ENCODE measurements around the gene CAMTA2.

Gene CAMTA2

DNA sequence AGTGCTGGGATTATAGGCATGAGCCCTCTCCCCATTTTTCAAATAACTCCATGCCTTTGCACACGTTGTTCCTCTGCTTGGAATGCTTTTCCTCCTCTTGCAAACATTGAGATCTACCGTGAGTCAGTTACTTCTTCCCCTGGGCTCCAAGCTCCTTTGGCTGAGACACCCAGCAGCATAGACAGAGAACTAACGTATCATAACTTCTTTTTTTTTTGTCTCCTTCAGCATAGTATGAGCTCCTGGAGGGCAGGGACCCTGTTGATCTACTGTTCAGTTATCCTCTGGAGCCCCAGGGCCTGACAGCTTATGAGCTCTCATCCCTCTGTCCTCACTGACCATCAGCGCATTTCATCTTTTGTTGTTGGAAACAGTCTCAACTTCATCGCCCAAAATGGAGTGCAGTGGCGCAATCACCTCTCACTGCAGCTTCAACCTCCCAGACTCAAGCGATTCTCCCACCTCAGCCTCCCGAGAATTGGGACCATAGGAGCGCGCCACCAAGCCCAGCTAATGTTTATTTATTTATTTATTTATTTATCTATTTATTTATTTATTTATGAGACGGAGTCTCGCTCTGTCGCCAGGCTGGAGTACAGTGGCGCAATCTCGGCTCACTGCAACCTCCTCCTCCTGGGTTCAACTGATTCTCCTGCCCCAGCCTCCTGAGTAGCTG is 22.0 kb downstream of the CAMTA2 start:
- Histone ChIP-seq H3K9me2 (replicated peaks; ENCODE audit: insufficient read depth, low read length) (no peaks in the 10 kb centered on the region), H4K20me1 (ENCODE audit: low read depth, low read length) (no peaks in the 10 kb centered on the region), H3K79me2 (ENCODE audit: insufficient read depth, low read length) (peaks cover 8% of the 10 kb centered on the region; the same call in 1 of the 2 replicates), H3K27me3 (ENCODE audit: low read length) (no peaks in the 10 kb centered on the region), H2AFZ (ENCODE audit: low read depth, low read length, severe bottlenecking) (no peak overlapping the region), H3K4me2 (ENCODE audit: low read depth, low read length, poor library complexity, severe bottlenecking) (no peak overlapping the region), H3K27ac (ENCODE audit: low read depth, low read length) (no peak overlapping the region), H3K9ac (ENCODE audit: low read length) (no peak overlapping the region), H3K9me3 (ENCODE audit: insufficient read depth, low read length) (no peaks in the 10 kb centered on the region), H3F3A (ENCODE audit: insufficient read depth) (no peaks in the 10 kb centered on the region), H3K36me3 (ENCODE audit: low read length) (no peaks in the 10 kb centered on the region), H3K4me3 (ENCODE audit: insufficient read depth, low read length, poor library complexity, severe bottlenecking) (no peak overlapping the region)
- no peak for TF ChIP-seq EZH2phosphoT487 (conservative IDR thresholded peaks at IDR 0.05; ENCODE audit: low read length)
- TF ChIP-seq, protein P1, sequence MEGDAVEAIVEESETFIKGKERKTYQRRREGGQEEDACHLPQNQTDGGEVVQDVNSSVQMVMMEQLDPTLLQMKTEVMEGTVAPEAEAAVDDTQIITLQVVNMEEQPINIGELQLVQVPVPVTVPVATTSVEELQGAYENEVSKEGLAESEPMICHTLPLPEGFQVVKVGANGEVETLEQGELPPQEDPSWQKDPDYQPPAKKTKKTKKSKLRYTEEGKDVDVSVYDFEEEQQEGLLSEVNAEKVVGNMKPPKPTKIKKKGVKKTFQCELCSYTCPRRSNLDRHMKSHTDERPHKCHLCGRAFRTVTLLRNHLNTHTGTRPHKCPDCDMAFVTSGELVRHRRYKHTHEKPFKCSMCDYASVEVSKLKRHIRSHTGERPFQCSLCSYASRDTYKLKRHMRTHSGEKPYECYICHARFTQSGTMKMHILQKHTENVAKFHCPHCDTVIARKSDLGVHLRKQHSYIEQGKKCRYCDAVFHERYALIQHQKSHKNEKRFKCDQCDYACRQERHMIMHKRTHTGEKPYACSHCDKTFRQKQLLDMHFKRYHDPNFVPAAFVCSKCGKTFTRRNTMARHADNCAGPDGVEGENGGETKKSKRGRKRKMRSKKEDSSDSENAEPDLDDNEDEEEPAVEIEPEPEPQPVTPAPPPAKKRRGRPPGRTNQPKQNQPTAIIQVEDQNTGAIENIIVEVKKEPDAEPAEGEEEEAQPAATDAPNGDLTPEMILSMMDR (IDR thresholded peaks at IDR 0.05; ENCODE audit: insufficient read depth, low read length, poor library complexity, severe bottlenecking) = no peak

DNA sequence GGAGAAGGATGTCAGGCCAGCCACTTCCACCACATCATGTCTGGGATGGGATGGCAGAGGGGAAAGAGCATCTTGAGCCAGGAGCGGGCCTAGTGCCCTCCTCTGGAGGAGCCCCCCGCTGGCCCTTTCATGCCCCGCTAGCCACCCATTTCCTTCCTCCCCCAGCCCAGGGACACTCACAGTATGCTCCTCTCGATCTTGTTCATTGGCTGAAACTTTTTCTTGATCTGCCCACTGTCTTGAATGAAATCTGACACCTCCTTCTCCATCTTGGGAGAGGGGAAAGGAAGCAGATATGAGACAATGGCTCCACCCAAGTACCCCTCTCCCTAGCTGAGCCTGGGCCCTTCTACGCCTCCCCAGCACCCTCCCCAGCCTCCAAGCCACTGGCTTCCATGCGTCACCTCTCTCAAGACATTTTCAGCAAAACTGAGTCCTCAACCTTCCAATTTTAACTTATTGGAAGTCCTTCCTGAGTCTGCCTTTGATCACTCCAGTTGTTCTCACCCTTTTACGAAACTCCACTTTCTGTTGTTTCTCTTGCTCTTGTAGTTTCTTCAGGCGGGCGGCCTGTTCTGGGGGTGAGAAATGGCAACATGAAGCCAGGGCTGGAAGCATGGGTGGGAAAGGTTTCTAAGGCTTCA is 27.1 kb downstream of the CAMTA2 start:
- no peaks in the 10 kb centered on the region for H4K20me1 ChIP-seq (ENCODE audit: low read depth, low read length)
- H3K9ac ChIP-seq (ENCODE audit: low read length) = no peak overlapping the region
- H3K27me3 ChIP-seq (ENCODE audit: low read length) = no peaks in the 10 kb centered on the region
- TF ChIP-seq EZH2phosphoT487 (conservative IDR thresholded peaks at IDR 0.05; ENCODE audit: low read length) = no peak
- TF ChIP-seq, protein P1 (IDR thresholded peaks at IDR 0.05; ENCODE audit: insufficient read depth, low read length, poor library complexity, severe bottlenecking) = no peak
- H3K9me2 ChIP-seq (replicated peaks; ENCODE audit: insufficient read depth, low read length) = no peaks in the 10 kb centered on the region
- H2AFZ ChIP-seq (ENCODE audit: low read depth, low read length, severe bottlenecking) = no peak overlapping the region
- no peak overlapping the region for H3K4me2 ChIP-seq (ENCODE audit: low read depth, low read length, poor library complexity, severe bottlenecking)
- H3K27ac ChIP-seq (ENCODE audit: low read depth, low read length) = no peak overlapping the region
- H3K36me3 ChIP-seq (ENCODE audit: low read length) = no peaks in the 10 kb centered on the region
- H3F3A ChIP-seq (ENCODE audit: insufficient read depth) = no peaks in the 10 kb centered on the region
- no peak overlapping the region for H3K4me3 ChIP-seq (ENCODE audit: insufficient read depth, low read length, poor library complexity, severe bottlenecking)
- H3K9me3 ChIP-seq (ENCODE audit: insufficient read depth, low read length) = no peaks in the 10 kb centered on the region
- no peaks in the 10 kb centered on the region for H3K79me2 ChIP-seq (ENCODE audit: insufficient read depth, low read length)

DNA sequence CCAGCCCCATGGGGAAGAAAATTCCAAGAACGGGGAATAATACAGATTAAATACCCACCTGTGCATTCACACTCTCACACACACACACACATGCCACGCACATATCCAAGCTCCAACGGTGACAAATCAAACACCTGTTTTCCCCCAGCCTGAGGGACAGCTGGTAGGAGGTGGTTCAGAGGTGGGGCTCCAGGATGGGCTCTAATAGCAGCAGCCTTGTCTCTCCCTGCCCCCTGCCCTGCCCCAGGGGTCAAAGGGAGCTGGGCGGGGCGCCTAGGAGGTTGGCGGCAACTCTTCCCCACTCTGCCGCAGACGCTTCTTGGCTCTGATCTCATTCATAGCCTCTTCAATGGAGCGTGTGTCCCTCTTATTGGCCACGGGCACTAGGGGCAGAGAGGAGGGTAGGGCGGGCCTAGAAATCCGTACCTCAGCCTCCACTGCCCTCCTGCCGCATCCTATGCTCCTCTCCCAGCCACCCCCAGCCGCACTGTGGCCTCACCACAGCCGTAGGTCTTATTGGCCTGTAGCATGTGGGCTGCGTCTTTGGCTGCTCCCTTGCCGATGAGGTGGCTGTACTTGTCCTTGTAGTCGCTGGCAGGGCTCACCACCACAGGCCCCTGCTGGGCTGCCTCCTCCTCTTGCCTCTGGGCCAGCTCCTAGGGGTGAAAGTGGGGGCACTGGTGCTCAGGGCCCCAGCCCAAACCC is 28.1 kb downstream of the CAMTA2 start:
- Histone ChIP-seq H4K20me1 (ENCODE audit: low read depth, low read length) (no peaks in the 10 kb centered on the region), H3K9me2 (replicated peaks; ENCODE audit: insufficient read depth, low read length) (no peaks in the 10 kb centered on the region), H3K36me3 (ENCODE audit: low read length) (no peaks in the 10 kb centered on the region), H3K79me2 (ENCODE audit: insufficient read depth, low read length) (no peaks in the 10 kb centered on the region), H3K27ac (ENCODE audit: low read depth, low read length) (no peak overlapping the region), H3K9ac (ENCODE audit: low read length) (no peak overlapping the region), H3K27me3 (ENCODE audit: low read length) (no peaks in the 10 kb centered on the region), H3K4me2 (ENCODE audit: low read depth, low read length, poor library complexity, severe bottlenecking) (no peak overlapping the region), H2AFZ (ENCODE audit: low read depth, low read length, severe bottlenecking) (no peak overlapping the region), H3K4me3 (ENCODE audit: insufficient read depth, low read length, poor library complexity, severe bottlenecking) (no peak overlapping the region), H3K9me3 (ENCODE audit: insufficient read depth, low read length) (no peaks in the 10 kb centered on the region), H3F3A (ENCODE audit: insufficient read depth) (no peaks in the 10 kb centered on the region)
- TF ChIP-seq EZH2phosphoT487 (conservative IDR thresholded peaks at IDR 0.05; ENCODE audit: low read length) = no peak
- TF ChIP-seq, protein P1 (IDR thresholded peaks at IDR 0.05; ENCODE audit: insufficient read depth, low read length, poor library complexity, severe bottlenecking) = no peak
